HS-5 (cell line): Measurements from ENCODE around the gene GPR146.
"Not testable (repeated sequence)": the region's sequence is repeated elsewhere in the genome, so short reads cannot be mapped to it uniquely, and the experiment has no call there.

Experiments used
- DNase-seq: peaks from one replicate; pipeline ENCODE4 v3.0.0-alpha.2; 2012; ENCODE audit warnings: low read depth

GPR146 gene

DNA sequence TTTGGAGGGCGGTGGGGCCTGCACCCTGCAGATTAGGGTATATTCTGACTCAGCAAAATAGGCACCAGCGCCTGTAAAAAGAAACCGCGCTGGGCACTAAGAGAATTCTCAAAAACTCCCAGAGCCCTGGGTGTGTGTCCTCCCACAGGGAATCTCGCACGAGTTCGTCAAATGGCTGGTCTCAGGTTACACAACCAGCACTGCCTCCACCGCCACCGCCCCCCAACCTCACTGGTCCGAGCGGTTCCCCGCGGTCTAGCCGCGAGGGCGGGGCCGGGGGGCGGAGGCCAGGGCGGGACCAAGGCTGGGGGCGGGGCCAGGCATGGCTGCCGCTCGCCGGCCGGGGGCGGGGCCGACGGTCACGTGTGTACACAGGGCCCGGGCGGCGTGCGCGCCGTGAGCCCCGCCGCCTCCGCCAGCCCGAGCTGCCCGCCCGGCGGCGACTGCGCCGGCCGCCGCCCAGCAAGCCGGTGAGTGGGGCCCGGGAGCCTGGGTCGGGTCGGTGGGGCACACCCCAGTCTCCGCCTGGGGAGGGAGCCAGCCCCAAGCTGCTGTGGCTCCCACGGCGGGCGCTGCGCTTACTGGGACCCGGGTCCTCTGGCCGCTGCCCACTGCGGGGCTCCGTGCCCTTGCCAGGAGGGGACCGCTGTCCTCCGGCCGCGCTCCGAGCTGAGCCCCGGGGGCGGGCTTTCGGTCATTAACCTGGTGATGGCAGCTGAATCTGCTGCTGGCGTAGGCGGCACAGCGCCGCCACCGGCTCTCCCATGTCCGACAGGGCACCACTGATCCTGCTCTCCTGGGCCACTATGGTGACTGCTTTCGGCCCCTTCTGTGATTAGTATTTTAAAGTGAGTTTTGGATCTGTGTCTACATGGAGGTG lies at the start of gene GPR146:
Gene GPR146 (plus strand): TSS at position 358 of the 880 bp plus-strand sequence. CDS start 12,970 bp downstream, outside the sequence.
- DNase-seq = peak; percentile 70

DNA sequence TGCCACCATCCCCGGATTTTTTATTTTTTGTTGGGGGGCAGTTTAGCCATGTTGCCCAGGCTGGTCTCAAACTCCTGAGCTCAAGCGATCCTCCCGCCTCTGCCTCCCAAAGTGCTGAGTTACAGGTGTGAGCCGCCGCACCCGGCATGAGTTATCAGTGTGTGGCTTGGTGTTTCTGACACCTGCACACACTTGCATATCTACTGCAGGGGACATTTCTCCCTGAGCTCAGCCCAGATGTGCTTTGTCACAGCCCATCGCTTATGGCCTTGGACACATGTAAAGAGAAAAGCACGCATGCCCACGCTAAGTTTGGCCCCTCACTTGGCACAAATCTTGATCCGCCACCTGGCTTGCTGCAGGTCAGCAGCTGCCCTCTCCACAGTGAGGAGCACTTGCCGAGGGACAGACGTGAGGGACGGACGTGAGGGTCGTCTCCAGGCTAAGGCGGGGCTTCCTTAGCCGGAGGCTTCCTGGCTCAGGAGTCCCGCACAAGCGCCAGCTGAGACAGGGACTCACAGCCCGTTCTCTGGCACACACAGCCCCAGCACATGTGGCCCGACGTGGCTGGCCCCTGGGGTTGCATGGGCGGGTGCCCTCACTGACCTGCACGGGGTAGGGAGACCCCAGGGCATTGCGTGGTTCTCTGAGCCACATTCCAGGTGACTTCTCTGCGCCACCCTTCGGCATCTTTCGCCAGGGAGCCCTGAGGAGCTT lies 49.6 kb upstream of the GPR146 start:
- no peak for DNase-seq

DNA sequence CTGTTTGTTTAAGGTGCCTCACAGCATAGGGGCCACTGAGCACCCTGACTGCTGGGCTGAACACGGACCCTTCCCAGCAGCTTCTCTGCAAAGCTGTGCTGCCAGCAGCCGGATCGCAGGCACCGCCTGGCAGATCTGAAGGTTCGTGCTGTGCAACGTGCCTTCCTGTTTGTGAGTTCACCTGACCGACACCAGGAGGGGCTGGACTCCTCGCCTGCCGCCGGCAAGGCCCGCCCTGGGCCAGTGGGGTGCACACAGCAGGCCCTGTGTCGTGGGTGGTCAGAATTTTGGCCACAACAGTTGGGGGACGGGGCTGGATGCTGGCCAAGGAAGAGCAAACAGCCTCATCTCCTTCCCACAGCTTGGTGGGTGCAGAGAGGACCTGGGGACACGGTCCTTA lies 48.8 kb upstream of the GPR146 start:
- no peak for DNase-seq

DNA sequence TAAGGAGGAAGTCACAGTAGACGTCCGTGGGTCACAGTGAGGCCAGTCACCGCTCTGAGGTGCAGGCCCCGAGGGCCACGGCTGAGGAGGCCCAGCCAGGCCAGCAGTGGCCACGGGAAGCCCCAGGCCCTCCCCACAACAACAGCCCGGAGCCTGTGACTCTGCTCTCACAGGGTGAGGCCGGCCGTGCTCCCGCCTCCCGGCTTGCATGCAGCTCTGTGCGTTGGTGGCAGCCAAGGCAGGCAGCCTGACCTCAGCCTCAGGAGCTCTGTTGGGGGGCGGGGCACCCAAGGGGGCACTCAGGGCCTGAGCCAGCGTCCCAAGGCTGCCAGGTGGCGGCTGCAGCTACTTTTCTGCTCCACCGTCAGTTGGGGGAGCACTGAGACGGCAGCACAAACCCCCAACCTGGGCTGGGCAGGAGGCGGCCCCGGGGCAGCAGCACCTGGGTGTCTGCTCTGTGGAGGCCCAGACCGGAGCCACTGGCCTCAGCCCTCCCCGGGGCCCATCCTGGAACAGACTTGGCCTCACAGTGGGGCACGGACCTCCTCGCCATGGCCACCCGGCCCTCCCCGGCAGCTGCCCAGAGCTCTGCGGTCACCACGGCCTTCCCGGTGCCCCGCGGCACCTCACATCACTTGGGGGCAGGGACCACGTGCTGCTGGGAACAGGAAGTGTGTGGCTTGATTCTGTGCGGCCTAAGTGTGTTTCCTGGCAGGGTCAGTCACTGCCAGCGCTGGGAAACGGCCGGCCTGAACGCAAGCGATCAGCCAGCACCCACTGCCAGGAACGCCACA lies 48.1 kb upstream of the GPR146 start:
- no peak for DNase-seq

- no peak for DNase-seq
Observed at GRCh38 chr7:997404-998395, 46.6 kb upstream of the GPR146 start.

DNA sequence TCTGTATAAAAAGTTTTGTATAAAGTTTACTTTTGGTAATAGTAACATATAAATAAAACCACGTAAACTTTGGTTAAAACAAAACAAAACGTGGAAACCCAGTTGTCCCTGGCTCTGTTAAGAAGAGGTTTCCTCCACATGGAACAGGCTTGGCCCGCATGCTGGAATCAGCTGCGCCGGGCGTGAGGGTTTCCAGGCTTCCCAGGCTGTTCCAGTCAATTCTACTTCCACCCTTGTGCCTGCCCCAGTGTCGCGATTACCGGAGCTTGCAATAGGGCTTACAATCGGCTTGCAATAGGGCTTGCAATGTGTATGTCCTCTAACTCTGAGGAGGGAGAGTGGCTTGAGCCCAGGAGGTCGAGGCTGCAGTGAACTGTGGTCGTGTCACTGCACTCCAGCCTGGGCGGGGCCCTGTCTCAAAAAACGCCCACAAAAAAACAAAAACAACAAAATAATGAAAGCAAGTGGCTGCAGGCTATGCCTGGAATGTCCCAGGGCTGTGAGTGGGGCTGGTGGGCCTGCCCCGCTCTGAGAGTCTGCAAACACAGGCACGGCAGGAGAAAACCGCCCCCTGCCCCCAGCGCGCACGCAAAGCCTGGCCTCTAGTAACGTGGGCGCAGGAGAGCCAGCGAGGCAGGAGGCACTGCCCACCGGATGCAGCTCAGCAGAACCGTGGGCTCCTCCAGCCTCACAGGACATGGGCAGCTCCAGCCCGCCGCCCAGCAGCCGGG lies 45.0 kb upstream of the GPR146 start:
- no peak for DNase-seq

- no peak for DNase-seq
Observed at GRCh38 chr7:999941-1000935, 44.1 kb upstream of the GPR146 start.

- DNase-seq = not testable (repeated sequence)
Observed at GRCh38 chr7:1001069-1001770, 43.1 kb upstream of the GPR146 start.

GRCh38 chr7:1002026-1002425 lies 42.3 kb upstream of the GPR146 start:
- not testable (repeated sequence) for DNase-seq

- not testable (repeated sequence) for DNase-seq
Observed at GRCh38 chr7:1002445-1002844, 41.9 kb upstream of the GPR146 start.

- DNase-seq = no peak
Observed at GRCh38 chr7:1004018-1004852, 40.1 kb upstream of the GPR146 start.

DNA sequence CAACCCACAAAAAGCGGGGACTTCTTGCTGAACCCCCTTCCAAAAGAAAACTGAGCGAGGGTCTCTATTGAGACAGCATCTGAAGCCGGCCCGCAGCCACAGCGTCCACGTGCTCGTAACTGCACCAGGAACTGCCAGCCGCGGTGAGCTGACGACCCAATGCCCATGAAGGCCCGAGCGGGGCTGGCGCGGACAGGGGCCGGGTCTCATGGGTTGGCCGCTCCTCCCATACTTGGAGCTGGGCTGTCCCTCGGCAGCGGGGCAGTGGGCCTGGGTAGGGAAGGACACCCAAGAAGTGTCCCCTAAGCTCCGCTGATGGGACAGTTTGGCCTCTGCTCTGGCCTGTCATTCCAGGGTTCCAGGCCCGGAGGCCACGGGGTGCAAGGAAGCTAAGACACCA lies 39.0 kb upstream of the GPR146 start:
- DNase-seq = no peak

DNA sequence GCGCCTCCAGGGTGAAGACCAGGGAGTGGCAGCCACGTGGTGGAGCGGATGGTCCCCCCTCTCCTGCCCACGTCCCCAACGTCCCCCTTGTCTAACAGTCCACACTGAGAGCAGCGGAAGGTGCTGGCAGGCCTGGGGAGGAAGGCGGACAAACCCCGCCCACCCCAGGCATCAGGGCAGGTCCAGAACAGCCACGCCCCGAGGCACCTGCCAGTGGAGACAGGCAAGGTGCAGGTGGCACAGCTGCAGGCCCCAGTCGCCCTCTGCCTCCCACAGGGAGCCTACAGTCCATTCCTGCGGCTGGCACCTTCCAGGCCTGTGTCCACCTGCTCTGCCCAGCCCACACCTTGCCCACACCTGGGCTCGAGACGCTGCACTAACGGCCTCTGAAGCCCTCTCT lies 36.4 kb upstream of the GPR146 start:
- DNase-seq = no peak

DNA sequence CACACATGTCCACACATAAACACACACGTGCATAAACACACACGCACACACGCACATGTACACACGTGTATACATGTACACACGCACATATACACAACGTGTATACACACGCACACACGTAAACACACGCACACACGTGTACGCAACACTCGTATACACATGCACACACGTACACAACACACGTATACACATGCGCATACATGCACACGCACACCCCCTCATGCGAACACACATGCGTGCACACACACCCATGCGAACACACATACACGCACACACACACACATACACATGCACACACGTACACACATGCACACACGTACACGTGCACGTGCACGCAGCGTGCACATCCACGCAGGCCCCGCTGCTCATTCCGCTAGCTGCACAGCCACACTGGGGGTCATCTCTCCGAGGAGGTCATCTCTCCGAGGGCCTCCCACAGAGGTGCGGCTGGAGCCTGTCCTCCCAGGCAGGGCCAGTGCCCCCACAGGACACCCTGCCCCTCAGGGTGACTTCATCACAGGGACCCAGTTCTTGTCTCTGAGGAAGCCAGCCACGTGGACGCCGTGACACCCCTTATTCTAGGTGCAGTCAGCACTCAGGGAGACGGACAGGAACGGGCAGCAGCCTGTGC lies 35.5 kb upstream of the GPR146 start:
- no peak for DNase-seq

DNA sequence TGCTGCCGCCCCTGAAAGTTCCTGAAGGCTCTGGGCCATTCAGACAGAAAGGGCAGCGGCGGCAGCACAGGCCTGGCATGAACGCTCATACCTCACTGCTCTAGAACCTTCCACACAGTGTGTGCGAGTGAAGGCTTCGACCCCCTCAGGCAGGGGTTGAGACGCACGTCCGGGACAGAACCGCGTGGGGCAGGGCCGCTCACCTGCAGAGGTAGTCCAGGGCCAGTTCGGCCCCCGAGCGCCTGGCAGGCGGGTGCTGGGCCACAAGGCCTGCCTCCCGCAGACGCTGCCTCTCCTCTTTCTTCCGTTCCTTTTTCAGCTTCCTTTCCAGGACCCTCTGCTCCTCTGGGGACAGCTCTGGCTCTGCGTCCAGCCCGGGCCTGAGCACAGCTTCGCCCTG lies 34.6 kb upstream of the GPR146 start:
- DNase-seq = no peak

- no peak for DNase-seq
Observed at GRCh38 chr7:1010226-1010625, 34.1 kb upstream of the GPR146 start.

GRCh38 chr7:1011297-1012003 lies 32.9 kb upstream of the GPR146 start:
- DNase-seq = no peak
